HG03095 (cell line): ENCODE measurements around the gene NQO2.
A peak's percentile ranks its signal among the peaks of the same experiment; 100 is the strongest.
"Not testable (repeated sequence)": the region's sequence is repeated elsewhere in the genome, so short reads cannot be mapped to it uniquely, and the experiment has no call there.

Experiments
- ATAC-seq: cut with Tn5 transposase; IDR thresholded peaks from one replicate; pipeline ENCODE4 v1.9.1; 2021; ENCODE audit warnings: moderate library complexity; ENCODE audit not compliant: unreplicated experiment

NQO2 gene

DNA sequence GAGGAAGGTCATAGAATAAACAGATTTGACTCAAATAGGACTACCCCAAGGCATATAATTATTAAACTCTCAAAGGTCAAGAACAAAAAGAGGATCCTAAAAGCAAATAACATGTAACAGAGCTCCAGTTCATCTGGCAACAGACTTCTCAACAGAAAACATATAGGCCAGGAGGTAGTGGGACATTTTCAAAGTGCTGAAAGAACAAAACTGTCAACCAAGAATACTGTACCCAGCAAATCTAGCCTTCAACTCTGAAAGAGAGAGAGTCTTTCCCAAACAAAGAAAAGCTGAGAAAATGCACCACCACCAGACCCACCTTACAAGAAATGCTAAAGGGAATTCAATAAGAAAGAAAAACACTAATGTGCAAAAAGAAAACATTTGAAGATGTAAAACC lies 11.9 kb downstream of the NQO2 start:
- ATAC-seq, result no peak

- no peak for ATAC-seq
These were observed 13.8 kb downstream of the NQO2 start for GRCh38 chr6:3013486-3013885.

DNA sequence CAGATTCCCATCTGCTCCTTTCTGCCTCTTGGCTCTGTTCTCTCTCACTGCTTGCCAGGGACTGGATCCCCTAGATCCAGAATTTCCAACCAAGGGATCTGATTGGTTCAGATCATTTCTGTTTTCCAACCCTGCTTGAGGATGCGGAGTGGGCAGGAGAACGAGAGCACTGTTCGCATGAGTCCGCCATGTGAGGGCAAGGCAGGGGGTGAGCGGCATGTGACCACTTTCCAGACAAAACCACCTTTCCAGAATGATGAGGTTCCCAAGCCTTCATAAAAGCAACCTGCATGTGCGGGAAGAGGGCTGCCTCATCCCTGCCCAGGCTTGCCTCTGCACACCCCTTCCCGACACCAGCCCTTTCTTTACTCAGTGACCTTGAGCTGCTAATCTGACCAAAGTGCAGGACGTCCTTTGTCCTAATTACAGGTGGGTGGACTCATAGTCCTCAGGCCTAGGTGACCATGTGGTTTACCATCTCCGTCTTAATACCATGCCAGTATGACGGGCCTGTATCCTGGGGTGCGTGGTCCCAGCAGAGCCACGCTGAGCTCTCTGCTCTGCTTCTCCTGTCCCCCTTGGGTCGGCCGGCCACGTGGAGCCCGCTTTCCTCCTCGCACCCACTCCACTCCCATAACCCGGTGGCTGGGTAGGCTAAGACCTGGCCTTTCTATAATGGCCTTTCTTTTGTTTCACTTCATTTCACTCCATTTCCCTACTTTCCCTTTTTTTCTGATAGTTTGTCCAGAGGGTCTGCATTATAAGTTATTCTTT lies 14.4 kb downstream of the NQO2 start:
- no peak for ATAC-seq

- ATAC-seq, result no peak
These were observed 15.0 kb downstream of the NQO2 start for GRCh38 chr6:3014675-3015066.

DNA sequence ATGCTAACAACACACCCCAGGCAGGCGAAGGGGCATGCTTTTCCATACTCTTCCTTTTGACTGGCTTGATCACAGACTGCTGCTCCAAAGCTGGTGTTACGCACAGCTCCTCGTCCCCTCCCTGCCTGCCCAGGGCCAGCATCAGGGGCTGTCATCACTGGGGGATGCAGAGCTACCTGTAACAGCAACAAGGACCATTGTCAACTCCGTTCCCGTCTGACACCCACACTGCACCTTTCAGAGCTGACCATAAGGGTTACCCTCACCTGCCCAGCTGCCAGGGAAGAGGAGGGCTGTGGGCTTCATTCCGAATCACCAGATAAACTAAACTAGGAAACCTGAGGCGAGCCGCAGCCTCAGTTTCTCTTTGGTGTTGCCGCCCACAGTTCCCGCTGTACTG lies 15.4 kb downstream of the NQO2 start:
- ATAC-seq, result no peak

GRCh38 chr6:3016473-3017280 lies 17.0 kb downstream of the NQO2 start:
- ATAC-seq, result no peak

DNA sequence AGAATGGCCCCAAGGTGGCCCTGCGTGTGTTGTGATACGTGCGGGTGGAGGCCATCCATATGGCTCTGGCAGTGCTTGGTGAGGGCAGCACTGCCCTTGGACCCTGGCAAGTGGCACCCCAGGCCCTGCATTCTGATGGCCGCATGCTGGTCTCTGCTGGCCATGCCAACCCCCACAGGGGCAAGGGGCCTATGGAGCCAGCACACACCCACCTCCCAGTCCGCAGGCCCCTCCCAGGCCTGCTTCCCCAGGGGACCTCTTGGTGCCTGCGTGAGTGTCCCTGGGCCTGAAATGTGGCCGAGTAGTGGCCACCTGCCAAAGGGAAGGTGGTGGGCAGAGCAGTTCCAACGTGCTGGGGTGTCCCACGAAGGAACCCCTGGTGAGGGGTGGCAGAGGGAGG lies 17.6 kb downstream of the NQO2 start:
- ATAC-seq, result no peak

DNA sequence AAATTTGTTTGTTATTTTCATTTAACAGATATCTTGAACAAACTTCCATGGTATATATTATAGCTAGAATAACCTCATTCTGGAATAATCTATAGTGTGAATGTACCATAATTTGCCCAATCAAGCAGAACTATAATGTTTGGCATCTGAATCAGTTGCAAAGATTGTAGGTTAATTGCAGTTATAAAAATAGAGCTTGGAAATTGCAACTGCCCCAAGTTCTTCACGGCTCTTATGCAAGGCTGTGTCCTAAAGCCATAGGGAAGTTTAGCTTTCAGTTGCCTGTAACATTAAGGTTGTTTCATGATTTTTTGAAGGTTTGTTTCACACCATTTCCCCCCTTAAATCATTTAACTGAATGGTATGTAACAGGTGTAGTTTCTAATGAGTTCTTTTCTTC lies 19.4 kb downstream of the NQO2 start:
- ATAC-seq, result no peak

- ATAC-seq, result no peak
These were observed 20.1 kb downstream of the NQO2 start for GRCh38 chr6:3019749-3020320.

GRCh38 chr6:3020976-3021598 lies 21.4 kb downstream of the NQO2 start:
- ATAC-seq, result not testable (repeated sequence)

DNA sequence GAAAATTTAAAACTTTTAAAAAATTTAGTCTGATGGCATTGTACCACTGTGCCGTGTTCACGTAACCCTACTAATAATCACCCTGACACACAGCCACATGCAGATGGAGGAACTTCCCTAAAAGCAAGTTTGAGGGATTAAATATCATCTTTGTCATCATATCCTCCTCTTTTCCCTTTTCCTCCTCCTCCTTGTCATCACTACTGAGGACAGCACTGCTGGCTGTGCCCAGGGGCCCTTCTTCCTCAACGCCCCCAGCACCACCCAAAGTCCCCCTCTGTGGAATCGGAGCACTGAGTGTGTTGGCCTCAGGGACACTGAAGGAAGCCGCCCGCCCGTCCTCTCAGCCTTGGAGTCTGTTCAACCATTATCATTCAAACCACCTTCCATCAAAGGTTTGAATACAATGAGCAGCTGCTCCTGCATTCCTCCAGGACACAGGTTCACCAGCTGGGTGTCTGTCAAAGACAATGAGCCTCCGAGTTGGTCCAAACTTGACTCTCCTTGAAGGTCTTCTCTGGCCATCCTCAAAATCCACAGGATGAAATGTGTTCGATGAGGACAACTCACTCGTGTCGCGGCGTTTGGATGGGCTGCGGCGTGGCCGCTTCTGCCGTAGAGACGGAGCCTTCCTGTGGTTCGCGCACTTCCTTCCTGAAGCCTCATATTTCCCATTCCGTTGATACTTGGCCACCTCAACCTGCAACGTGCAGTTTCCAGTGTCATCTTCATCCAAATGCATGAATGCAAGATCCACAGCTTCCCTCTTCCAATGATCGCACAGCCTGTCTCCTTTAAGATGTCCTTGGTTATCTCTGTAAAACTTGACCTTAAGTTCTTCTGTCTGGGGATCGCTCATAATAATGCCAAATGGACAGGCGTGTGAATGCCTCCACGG lies 23.3 kb downstream of the NQO2 start:
- ATAC-seq, result no peak

GRCh38 chr6:3023663-3024483 lies 24.2 kb downstream of the NQO2 start:
- peak; percentile 77 for ATAC-seq

DNA sequence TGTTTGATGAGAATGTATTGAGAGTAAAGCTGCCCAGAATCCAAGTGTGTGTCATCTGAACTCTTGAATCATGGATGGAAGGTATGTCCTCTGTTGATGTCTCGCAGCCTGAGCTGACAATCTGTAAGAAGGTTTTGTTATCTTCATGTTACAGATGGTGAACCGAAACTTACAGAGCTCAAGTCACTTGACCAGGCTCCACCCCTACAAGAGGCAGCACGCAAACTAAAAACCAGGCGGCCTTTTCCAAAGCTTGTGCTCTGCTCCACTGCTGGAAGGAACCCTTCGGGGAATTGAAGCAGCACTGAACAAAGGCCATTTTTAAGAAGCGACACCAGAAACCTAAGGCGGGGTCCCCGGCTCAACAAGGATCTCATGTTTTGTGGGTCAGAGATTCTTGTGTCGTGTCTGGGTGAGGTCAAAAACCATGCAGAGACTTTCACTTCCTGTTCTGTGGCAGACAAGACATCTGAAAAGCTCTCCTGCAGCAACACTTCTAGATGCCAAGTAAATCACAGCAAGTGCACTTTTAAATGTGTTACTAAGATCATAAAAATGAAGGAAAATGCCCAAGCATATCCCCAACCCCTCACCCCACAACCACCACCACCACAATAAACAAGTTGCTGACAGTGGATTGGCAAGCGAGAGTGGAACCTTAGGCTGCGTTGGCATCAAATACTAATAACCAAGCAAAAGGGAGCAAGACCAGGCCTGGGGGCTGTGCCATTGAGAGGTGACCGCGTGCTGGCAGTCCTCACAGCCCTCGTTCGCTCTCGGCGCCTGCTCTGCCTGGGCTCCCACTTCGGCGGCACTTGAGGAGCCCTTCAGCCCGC lies 27.3 kb downstream of the NQO2 start:
- ATAC-seq, result peak; percentile 58

DNA sequence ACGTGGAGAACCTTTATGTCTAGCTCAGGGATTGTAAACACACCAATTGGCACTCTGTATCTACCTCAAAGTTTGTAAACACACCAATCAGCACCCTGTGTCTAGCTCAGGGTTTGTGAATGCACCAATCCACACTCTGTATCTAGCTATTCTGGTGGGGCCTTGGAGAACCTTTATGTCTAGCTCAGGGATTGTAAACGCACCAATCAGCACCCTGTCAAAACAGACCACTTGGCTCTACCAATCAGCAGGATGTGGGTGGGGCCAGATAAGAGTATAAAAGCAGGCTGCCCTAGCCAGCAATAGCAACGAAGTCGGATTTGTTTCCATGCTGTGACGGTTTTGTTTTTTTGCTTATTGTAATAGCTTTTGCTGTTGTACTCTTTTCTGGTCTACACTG lies 28.5 kb downstream of the NQO2 start:
- not testable (repeated sequence) for ATAC-seq

- no peak for ATAC-seq
These were observed 32.4 kb downstream of the NQO2 start for GRCh38 chr6:3031857-3032640.

DNA sequence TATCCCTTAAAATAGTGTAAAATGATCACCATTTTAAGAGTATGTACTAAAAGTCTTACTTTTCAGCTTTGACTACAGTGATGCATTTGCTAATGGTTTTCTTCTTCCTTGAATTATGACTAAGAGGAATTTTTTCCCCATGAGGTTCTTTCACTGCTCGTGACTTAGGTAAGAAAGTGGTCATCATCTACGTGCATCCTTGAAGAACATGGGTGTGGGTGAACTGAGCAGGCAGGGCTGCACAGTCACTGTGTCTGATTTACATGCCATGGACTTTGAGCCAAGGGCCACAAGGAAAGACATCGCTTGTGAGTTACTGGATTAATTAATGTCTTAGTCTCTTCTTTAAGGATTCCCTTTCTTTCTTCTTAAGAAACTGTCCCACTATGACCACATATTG lies 33.3 kb downstream of the NQO2 start:
- ATAC-seq, result no peak

GRCh38 chr6:3033652-3034051 lies 34.0 kb downstream of the NQO2 start:
- no peak for ATAC-seq

DNA sequence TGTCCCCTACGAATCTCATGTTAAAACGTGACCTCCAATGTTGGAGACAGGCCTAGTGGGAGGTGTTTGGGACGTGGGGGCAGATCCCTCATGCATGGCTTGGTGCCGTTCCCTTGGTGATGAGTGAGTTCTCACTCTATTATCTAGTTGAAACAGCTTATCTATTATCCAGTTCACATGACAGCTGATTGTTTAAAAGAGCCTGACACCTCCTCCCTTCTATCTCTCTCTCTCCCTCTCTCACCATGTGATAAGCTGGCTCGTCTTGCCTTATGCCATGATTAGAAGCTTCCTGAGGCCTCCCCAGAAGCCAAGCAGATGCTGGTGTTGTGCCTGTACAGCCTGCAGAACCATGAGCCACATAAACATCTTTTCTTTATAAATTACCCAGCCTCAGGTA lies 35.7 kb downstream of the NQO2 start:
- ATAC-seq, result no peak
